Upper lobe of right lung (tissue), 1 donor: ENCODE results near the gene GPR107. TPM values are rescaled to one million over a fixed set of nuclear protein-coding genes. Genes with fewer than 3 reads are reported as not detected.
A peak's percentile ranks its signal among the peaks of the same experiment; 100 is the strongest.

Experiments
- ATAC-seq: fragments of 200-7000 bp; cut with Tn5 transposase; one replicate; pipeline ENCODE4 v1.9.1; 2020; ENCODE audit warnings: mild to moderate bottlenecking, moderate library complexity
- DNase-seq: peaks from one replicate; pipeline ENCODE4 v3.0.0-alpha.2; 2020
- H3K27ac ChIP-seq: fragments of 200-600 bp; one replicate; pipeline ENCODE4 v1.8.0; 2022
- H3K27me3 ChIP-seq: fragments of 200-600 bp; one replicate; pipeline ENCODE4 v1.8.0; 2022; ENCODE audit warnings: mild to moderate bottlenecking
- H3K36me3 ChIP-seq: fragments of 200-600 bp; one replicate; pipeline ENCODE4 v1.8.0; 2022
- H3K4me1 ChIP-seq: fragments of 200-600 bp; one replicate; pipeline ENCODE4 v1.8.0; 2022
- H3K4me3 ChIP-seq: fragments of 200-600 bp; one replicate; pipeline ENCODE4 v1.8.0; 2022; ENCODE audit warnings: mild to moderate bottlenecking
- H3K9me3 ChIP-seq: fragments of 200-600 bp; one replicate; pipeline ENCODE4 v1.8.0; 2022
- intact Hi-C: fragments of 100-400 bp; cut with DNase I; formaldehyde crosslinking; loops from one replicate; pipeline ENCODE4 v1.11.0; 2022
- total RNA-seq: library from RNA; stranded (reverse); fragmentation: NEBNext Ultra II Directional; extraction: Animal tissue kit (Norgen Biotek cat#: 25700); gene quantifications from one replicate; pipeline ENCODE4 v1.2.1, GENCODE V29; 2021
- TF ChIP-seq, protein P1 (sequence below): fragments of 200-600 bp; IDR thresholded peaks from one replicate; pipeline ENCODE4 v1.8.0; 2022; ENCODE audit warnings: antibody characterized with exemption
- donor health status: DM: no; HTN: yes; CAD: no; lungs with severe emphysema.

GPR107 gene
- total RNA-seq, 1 donor from 2014 or later = 39.3 TPM

- no peak overlapping the region for H3K4me3 ChIP-seq
- ATAC-seq (peak; percentile 84), DNase-seq (peak; percentile 72)
- H3K9me3 ChIP-seq = no peaks in the 10 kb centered on the region
- H3K27me3 ChIP-seq = no peaks in the 10 kb centered on the region
- H3K36me3 ChIP-seq = peaks cover 47% of the 10 kb centered on the region
- intact Hi-C loops = no loop called here
- H3K4me1 ChIP-seq = peaks cover 15% of the 10 kb centered on the region
- peak overlapping the region; percentile 80 for H3K27ac ChIP-seq
- TF ChIP-seq, protein P1, sequence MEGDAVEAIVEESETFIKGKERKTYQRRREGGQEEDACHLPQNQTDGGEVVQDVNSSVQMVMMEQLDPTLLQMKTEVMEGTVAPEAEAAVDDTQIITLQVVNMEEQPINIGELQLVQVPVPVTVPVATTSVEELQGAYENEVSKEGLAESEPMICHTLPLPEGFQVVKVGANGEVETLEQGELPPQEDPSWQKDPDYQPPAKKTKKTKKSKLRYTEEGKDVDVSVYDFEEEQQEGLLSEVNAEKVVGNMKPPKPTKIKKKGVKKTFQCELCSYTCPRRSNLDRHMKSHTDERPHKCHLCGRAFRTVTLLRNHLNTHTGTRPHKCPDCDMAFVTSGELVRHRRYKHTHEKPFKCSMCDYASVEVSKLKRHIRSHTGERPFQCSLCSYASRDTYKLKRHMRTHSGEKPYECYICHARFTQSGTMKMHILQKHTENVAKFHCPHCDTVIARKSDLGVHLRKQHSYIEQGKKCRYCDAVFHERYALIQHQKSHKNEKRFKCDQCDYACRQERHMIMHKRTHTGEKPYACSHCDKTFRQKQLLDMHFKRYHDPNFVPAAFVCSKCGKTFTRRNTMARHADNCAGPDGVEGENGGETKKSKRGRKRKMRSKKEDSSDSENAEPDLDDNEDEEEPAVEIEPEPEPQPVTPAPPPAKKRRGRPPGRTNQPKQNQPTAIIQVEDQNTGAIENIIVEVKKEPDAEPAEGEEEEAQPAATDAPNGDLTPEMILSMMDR = no peak
These were observed 75.2 kb downstream of the GPR107 start for GRCh38 chr9:130128733-130129431.

DNA sequence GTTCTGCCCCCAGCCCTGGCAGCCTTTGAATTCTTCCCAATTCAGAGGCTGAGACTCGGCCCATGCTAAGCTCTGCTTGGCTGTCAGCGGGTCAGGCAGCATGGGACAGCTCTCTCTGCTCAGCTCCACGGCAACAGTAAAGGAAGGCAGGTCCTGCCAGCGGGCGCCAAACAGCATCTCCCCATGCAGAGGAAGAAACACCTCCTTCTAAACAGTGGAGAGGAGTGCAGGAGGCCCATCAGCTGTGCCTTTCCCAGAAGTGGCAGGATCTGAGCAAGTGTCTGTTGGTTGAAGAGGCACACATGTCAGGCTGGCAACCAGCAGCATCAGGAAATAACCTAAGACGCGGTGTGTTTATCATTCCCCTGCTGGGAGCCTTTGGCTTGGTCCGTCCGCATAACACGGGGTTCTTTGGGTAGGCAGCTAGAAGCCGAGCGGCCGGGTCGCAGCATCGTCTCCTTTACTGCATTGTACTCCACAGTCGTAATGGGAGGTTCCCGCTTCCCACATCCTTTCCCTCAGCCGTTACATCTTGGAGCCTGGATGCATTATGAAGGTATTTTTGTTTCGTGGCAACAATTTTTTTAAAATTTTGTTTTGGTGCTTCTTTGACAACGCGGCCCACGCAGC, 75.8 kb downstream of the GPR107 start:
- ATAC-seq = no peak
- Histone ChIP-seq H3K36me3 (peaks cover 44% of the 10 kb centered on the region), H3K9me3 (no peaks in the 10 kb centered on the region), H3K4me3 (no peak overlapping the region), H3K27ac (peak overlapping the region; percentile 80), H3K4me1 (peaks cover 15% of the 10 kb centered on the region), H3K27me3 (no peaks in the 10 kb centered on the region)
- TF ChIP-seq, protein P1 = no peak
- no peak for DNase-seq
- intact Hi-C loops = no loop called here

DNA sequence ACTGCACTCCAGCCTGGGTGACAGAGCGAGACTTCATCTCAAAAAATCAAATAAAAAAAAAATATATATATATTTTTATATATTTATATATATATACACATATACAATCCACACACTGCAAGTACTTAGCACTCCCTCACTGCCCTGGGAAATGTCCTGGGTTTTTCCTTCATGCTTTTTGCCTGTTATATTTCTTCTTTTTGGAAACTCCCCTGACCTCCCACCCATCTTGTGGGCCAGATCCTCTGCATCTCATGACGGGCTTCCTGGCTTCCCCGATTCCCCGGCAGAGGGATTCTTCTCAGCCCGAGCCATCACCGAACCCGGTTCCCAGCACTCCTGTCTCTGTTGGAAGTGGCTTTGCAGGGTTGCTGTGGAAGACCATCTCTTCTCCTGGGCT, 79.0 kb downstream of the GPR107 start:
- TF ChIP-seq, protein P1 = no peak
- H3K36me3 ChIP-seq = peaks cover 44% of the 10 kb centered on the region
- no peaks in the 10 kb centered on the region for H3K27me3 ChIP-seq
- ATAC-seq = no peak
- H3K9me3 ChIP-seq = no peaks in the 10 kb centered on the region
- DNase-seq = no peak
- H3K4me3 ChIP-seq = no peak overlapping the region
- H3K4me1 ChIP-seq = peaks cover 15% of the 10 kb centered on the region
- intact Hi-C loops = no loop called here
- no peak overlapping the region for H3K27ac ChIP-seq

DNA sequence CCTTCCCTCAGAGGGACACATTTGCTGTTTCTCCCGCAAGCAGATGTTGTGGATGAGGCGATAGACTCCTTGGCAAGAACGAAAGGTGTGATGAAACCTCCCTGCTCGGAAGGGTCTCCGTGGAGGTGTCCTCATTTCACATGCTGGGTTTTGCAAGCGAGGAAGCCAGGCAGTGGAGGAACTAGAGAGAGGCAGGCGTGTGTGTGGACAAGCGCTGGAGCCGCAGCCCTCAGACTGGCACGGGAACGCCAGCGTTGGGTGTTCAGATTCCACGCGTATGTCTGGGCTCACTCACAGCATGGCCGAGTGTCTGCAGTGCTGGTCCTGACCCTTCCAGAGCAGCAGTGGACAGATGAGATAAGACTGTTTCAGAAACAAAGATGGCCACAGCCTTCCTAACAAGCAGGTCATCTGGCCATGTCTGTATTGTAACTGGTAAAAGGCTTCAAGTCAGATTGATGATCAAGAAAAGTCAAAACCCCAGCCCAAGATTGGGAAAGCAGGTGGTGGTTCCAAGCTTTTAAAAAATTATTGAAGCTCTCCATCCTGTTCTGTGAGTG, 83.5 kb downstream of the GPR107 start:
- no peak for DNase-seq
- no peaks in the 10 kb centered on the region for H3K27me3 ChIP-seq
- intact Hi-C loops = no loop called here
- ATAC-seq = no peak
- no peak overlapping the region for H3K27ac ChIP-seq
- TF ChIP-seq, protein P1 = no peak
- no peak overlapping the region for H3K4me3 ChIP-seq
- H3K4me1 ChIP-seq = peaks cover 11% of the 10 kb centered on the region
- peaks cover 13% of the 10 kb centered on the region for H3K36me3 ChIP-seq
- no peaks in the 10 kb centered on the region for H3K9me3 ChIP-seq

- intact Hi-C loops = no loop called here
- H3K4me1 ChIP-seq = peaks cover 11% of the 10 kb centered on the region
- DNase-seq = no peak
- TF ChIP-seq, protein P1 = no peak
- H3K4me3 ChIP-seq = no peak overlapping the region
- no peak for ATAC-seq
- H3K27me3 ChIP-seq = no peaks in the 10 kb centered on the region
- H3K27ac ChIP-seq = no peak overlapping the region
- H3K36me3 ChIP-seq = peaks cover 13% of the 10 kb centered on the region
- H3K9me3 ChIP-seq = no peaks in the 10 kb centered on the region
These were observed 84.0 kb downstream of the GPR107 start for GRCh38 chr9:130137641-130138081.
